GM18526 (cell line): Measurements from ENCODE around the gene WSB2.

Source experiments
- POLR2A ChIP-seq: IDR thresholded peaks from 3 replicates; pipeline ENCODE4 v1.6.1; 2011; ENCODE audit not compliant: insufficient read length; ENCODE audit errors: extremely low read depth

Gene WSB2

DNA sequence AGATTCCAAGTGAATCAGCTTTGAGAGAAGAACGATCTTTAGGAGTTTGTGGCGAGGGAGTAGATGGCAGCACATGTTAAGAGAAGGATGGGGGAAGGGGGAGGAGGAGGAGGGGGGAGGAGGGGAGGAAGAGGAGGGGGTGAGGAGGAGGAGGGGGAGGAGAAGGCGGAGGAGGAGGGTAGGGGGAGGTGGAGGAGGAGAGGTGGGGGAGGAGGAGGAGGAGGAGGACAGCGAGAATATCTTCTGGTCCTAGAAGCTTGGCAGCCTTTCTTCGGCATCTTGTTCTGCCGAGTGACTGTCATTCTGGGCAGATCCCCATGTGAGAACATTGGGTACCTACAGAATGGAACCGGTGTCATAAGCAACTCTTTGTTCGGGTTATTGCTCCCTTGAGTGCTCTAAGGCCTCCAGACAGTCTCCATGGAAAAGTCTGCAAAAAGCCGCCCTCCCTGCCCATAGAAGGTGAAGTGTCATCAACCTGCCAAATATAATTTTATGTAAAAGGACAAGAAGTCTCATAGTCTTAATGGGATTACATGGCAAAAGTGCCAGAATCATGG is 37.6 kb downstream of the WSB2 start:
- TF ChIP-seq POLR2A, result no peak

DNA sequence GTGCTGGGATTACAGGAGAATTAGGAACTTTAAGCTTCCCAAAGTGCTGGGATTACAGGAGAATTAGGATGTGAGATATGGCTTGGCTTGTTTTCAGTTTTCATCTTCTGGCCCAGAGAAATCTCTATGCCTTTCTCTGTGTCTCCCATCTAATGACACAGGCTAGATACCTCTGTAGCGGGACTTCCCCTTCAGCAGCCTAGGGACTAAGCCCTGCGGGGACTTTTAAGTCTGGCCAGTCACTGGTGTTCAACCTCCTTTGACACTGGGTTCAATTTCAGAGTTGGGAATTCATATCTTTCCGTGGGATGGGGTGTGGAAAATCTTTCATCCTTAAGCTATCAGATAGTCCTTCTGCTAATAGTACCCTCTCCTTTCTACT is 38.3 kb downstream of the WSB2 start:
- no peak for TF ChIP-seq POLR2A

DNA sequence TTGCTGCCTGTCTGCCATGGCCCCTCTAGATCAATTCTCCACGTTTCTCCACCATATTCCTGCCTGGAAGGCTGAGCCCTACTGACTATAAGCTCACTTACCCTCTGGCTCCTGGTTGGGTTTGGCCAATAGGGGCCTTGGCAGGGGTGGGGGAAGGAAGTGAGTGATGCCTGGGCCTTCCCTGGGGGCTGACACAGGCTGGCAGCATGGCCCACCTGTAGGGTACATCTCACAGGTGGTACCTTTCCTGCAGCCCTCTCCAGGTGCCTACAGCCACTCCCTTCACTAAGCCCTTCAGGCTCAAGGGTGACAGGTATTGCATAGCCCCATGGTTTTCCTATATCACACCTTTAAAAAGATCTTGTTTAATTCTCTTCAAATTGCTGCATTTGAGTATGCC is 40.9 kb downstream of the WSB2 start:
- TF ChIP-seq POLR2A, result no peak

GRCh38 chr12:118017926-118018325 is 43.1 kb downstream of the WSB2 start:
- no peak for TF ChIP-seq POLR2A

GRCh38 chr12:118016424-118017264 is 44.3 kb downstream of the WSB2 start, which contains the start of gene RFC5:
Gene RFC5, plus strand, starts transcription at chr12:118016703. Its CDS starts 125 bp downstream, at chr12:118016828.
- TF ChIP-seq POLR2A, result peak; percentile 83

DNA sequence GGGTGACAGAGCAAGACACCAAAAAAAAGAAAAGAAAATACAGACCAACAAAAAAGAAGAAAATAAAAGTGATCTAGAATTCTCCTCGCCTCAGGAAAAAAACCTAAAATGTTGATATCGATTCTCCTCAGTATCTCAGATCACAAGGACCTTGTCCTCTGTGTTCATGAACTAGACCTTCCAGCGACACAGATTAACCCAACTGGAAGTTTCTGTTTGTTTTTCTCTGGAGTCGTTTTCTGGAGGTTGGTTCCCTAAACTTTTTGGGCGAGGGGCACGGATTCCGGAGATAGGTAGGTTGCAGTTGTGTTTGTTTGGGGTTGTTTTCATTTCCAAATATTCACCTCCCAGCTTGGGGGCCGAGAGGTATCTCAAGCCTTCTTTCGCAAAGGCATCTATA is 45.0 kb downstream of the WSB2 start:
- TF ChIP-seq POLR2A, result no peak

GRCh38 chr12:118015306-118015705 is 45.7 kb downstream of the WSB2 start:
- TF ChIP-seq POLR2A, result no peak

DNA sequence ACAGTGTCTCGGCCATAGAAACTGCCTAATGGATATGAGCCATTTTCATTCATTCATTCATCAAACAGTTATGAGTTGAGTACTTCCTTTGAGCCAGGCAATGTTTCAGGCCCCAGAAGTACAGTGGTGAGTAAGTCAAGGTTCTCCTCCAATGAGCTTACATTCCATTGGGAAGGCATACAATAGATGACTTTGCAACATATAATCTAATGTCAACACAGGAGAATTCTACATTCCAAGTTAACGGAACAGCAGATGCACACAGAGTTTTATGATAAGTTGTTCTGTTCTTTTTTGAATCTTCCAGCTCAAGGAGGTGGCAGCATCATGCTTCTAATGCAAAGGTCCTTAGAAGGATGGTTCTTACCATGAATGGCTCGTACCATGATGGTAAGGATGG is 47.7 kb downstream of the WSB2 start:
- TF ChIP-seq POLR2A, result no peak

DNA sequence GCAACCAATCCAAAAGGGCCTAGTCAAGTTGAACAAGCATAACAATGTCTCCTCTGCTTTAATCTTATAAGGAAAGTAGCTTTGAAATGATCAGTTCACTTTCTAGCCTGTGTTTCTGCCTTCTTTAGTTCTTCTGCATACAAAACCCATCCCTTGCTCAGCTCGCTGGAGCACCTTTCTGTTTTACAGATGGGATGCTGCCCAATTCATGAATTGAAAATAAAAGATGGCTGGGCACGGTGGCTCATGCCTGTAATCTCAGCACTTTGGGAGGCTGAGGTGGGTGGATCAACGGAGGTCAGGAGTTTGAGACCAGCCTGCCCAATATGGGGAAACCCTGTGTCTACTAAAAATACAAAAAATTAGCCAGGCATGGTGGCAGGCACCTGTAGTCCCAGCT is 49.0 kb downstream of the WSB2 start:
- no peak for TF ChIP-seq POLR2A

- TF ChIP-seq POLR2A, result no peak
These were observed 49.6 kb downstream of the WSB2 start for GRCh38 chr12:118011377-118011776.

- no peak for TF ChIP-seq POLR2A
These were observed 50.1 kb downstream of the WSB2 start for GRCh38 chr12:118010903-118011302.

DNA sequence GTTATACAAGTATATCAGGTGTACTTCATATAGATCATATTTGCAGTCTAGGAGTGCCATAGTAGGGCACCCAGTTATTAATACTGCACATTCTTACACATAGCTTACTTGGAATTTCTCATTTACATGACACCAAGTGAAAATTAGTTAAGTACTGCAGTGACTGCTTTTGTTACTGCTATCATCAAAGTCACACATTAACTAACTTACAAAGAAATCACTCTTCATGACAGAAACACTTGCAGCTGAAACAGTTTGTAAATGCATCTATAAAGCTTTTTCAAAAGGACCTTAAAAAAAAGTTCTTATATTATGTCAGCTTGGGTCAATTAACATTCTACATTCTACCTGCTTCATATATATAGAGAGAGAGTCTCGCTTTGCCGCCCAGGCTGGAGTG is 62.3 kb downstream of the WSB2 start:
- no peak for TF ChIP-seq POLR2A

DNA sequence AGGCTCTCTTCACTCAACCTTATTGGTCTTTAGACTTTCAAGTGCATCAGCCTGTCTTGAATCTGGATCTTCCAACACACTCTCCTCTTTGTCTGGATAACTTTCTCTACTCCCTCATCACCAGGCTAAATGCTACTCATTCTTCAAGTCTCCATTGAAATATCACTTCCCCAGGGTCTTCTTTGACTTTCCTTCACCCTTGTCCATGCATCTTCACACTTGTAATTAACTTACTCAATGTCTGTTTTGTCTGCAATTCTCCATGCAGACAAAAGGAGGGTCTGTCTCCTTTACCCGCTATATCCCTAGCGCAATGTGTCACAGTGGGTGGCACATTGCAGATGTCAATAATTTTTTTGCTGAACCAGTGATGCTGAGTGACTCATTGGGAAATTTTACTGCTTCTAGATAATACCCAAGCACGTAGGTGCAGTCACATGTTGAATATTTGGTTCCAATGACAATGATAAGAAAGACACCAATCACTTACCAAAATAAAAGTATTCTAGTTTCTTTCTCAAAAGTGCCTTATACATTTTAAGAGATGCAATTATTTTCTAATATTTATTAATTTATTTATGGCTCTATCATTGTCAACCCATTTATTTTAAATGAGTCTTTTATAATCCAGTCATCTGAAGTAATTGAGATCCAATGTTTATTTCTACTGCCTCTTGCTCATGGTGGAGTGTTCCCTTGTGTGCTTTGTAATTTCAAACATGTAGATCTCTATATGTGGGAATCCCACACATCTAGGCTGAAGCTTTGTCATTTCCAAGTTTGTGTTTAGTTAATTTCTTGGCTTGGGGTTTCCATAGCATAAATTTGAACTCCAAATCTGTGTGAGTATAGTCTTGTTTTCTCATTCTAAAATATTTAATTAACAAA is 66.2 kb downstream of the WSB2 start:
- TF ChIP-seq POLR2A, result no peak

- no peak for TF ChIP-seq POLR2A
These were observed 74.1 kb downstream of the WSB2 start for GRCh38 chr12:117986705-117987469.

GRCh38 chr12:117985182-117985581 is 75.8 kb downstream of the WSB2 start:
- no peak for TF ChIP-seq POLR2A
